HG03280 (cell line): ENCODE results near the gene TRAPPC6A.

Source experiments
- ATAC-seq: cut with Tn5 transposase; IDR thresholded peaks from one replicate; pipeline ENCODE4 v1.9.1; 2021; ENCODE audit warnings: mild to moderate bottlenecking, moderate library complexity; ENCODE audit not compliant: unreplicated experiment

TRAPPC6A gene

DNA sequence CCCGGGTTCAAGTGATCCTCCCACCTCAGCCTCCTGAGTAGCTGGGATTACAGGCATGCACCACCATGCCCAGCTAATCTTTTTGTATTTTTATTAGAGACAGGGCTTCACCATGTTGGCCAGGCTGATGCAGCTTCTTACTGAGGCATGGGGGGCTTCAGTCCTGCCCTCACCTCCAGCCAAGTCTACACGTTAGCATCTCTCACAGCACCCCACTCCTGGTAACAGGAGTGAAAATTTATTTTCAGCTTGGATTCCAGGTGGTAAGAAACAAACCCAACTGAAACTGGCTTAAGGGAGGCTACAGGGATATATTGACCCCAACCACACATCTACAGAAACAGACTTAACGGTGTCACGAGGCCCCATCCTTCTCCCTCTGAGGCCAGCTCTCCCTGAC lies 27.9 kb downstream of the TRAPPC6A start:
- no peak for ATAC-seq

DNA sequence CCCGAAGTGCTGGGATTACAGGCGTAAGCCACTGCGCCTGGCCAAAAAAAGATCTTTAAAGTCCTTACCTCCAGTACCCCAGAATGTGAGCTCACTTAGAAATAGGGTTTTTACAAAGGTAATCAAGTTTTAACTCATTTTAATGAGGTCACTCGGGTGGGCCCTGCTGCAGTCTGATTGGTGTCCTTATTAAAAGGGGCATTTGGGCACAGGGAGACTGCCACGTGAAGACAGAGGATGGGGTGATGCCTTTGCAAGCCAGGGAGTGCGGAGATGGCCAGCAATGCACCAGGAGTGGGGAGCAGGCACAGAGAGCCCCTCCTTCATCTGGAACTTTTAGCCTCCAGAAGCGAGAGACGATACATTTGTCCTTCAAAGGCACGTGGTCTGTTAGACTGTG lies 28.9 kb downstream of the TRAPPC6A start:
- no peak for ATAC-seq

DNA sequence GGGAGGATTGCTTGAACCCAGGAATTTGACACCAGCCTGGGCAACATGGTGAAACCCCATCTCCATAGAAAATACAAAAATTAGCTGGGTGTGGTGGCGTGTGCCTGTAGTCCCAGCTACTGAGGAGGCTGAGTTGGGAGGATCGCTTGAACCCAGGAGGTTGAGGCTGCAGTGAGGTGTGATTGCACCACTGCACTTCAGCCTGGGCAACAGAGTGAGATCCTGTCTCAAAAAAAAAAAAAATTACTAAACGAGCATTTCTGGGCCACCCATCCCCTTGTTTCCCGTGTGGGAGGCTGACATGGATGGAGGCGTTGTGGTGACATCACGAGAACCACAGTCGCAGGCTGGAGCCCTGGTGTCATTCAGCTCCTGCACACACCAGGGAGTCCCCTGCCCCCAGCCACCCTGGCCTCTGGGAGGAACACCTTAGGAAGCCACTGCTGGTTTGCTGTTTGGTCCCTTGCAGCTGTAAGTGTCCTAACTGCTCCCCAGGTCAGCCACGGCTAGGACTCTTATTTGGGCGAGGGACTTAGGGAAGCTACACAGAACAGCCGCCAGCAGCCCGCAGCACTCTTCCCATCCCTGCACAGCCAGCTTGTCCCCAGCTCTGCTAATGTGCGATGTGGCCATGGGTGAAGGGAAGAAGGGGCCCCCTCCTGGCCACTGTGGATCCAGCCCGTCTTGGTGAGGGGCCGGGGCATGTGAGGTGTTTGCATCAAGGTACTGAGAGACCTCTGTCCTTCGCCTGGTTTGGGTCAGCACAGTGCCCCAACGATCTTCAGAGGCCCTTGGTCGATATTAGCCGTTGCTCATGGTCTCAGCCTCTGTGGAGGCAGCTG lies 30.0 kb downstream of the TRAPPC6A start:
- no peak for ATAC-seq

DNA sequence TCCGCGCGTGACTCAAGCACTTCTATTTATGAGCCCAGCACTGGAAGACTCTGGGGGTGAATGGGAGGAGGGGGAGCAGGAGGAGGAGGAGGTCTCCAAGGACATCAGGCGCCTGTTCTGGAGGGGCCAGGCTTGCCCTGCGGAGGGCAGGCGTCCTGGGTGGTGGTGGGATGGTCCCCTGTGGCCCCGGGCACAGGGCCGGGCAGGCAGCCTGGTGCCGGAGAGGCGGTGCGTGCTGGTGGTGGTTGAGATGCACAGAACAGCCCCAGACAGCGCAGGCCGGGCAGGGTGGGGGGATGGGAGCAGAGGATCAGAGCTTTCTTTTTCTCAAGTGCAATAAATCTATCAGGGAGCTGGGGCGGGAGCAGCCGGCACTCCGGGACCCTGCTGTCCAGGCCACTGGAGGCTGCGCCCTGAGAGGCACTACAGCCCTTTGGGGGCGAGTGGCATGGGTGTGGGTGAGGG lies 31.3 kb downstream of the TRAPPC6A start:
- ATAC-seq, result no peak

DNA sequence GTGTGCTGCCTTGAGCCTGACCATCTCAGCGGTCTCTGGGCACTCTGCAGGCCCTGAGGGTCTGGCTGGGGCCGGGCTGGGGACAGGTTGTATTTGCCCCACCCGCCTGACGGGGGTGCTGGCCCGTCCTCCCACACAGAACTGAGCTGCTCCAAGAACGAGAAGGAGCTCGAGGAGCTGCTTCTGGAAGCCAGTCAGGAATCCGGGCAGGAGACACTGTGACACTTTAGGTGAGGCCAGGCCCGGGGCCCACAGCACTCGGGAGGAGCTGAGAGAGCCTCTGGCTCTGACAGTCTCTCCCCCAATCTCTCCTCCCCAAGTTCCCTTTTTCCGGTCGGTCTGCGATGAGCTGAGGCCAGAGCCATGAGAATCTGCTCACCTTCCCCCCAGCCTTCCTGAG lies 31.8 kb downstream of the TRAPPC6A start:
- ATAC-seq, result no peak

DNA sequence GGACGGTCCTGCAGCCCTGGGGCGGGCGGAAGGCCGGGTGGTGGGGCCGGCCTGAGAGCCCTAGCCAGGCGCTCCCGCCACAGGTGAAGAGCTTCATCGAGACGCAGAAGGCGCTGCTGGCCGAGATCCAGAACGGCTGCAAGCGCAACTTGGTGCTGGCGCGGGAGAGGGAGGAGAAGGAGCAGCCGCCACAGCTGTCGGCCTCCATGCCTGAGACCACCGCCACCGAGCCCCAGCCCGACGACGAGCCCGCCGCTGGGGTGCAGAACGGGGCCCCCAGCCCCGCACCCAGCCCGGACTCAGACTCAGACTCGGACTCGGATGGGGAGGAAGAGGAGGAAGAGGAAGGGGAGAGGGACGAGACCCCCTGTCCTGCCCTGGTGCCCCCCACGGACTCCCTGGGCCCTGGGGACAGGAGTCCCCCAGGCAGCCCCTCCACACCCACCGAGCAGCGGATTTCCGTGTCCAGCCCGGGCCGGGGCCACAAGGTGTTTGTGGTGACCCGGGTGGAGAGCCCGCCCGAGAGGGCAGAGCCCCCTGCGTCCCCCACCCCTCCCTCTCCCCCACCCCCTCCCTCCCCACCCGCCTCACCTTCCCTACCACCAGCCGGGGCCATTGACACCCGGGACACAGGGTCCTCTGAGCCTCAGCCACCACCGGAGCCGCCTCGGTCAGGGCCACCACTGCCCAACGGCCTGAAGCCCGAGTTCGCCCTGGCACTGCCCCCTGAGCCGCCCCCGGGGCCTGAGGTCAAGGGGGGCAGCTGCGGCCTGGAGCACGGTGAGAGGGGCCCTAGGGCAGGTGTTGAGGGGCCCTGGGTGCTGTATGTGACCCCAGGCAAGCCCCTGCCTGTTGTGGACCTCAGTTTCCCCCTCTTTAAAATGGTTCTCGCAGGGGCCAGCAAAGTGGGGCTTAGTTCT lies 32.5 kb downstream of the TRAPPC6A start:
- ATAC-seq, result no peak

DNA sequence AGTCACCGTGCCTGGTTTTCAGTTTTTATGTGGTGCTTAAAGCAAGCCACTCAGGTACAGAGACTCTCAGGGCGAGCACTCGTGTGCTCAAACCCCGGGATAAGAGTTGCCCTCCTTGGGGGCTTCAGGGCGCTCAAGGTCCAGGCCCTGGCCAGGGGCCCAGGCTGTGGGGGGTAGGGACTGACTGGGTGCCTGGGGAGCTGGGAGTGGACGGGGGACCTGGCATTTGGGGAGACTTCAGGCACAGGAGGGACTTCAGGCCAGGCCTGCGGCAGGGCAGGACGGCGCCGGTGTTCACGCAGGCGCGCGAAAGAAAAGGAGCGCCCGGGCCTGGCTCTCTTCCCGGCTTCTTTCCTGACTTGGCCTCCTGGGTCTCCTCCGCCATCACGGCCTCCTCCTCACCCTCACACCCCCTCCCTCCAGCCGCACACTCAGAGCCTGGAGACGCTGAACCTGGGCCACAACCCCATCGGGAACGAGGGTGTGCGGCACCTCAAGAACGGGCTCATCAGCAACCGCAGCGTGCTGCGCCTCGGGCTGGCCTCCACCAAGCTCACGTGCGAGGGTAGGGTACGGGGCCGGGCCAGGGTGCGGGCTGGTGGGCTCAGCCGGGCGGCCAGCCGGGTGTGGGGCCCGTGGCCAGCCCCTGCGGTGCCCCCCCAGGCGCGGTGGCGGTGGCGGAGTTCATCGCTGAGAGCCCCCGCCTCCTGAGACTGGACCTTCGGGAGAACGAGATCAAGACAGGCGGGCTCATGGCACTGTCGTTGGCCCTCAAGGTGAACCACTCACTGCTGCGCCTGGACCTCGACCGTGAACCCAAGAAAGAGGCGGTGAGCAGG lies 33.4 kb downstream of the TRAPPC6A start:
- ATAC-seq, result no peak

DNA sequence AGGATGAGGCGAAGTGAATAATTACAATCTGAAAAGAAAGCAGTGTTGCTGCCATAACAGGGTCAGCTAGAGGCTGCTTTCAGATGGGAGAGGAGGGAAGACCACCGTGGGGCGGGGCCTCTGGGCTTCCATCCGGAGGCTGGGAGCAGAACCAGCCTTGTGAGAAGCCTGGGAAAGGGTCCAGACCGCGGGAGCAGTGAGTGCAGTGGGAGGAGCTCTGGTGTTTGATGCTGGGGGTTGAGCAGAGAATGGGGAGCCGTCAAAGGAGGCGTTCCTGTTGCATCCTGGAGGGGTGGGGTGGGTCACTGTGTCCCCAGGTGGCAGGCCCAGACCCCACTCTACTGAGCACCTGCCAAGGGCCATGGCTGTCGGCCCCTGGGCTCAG lies 35.3 kb downstream of the TRAPPC6A start:
- ATAC-seq, result no peak

DNA sequence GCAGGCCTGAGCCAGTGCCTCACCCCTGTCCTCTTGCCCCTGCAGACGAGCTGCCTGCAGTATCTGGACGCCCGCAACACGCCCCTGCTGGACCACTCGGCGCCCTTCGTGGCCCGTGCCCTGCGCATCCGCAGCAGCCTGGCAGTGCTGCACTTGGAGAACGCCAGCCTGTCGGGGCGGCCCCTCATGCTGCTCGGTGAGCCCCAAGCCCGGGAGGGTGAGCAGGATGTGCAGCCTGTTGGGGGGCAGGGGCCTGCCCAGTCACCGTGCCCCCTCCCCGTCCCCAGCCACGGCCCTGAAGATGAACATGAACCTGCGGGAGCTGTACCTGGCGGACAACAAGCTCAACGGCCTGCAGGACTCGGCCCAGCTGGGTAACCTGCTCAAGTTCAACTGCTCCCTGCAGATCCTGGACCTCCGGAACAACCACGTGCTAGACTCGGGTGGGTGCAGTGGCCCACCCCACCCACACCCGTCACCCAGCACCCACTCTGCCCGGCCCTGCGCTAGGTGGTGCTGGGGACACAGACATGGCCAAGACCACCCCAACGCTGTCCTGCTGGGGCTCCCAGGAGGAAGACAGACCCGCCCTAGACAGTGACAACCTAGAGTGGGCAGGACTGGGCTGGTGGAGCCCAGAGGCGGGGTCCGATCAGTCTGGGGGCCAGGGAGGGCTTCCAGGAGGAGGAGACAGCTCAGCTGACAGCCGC lies 35.9 kb downstream of the TRAPPC6A start:
- ATAC-seq, result no peak

DNA sequence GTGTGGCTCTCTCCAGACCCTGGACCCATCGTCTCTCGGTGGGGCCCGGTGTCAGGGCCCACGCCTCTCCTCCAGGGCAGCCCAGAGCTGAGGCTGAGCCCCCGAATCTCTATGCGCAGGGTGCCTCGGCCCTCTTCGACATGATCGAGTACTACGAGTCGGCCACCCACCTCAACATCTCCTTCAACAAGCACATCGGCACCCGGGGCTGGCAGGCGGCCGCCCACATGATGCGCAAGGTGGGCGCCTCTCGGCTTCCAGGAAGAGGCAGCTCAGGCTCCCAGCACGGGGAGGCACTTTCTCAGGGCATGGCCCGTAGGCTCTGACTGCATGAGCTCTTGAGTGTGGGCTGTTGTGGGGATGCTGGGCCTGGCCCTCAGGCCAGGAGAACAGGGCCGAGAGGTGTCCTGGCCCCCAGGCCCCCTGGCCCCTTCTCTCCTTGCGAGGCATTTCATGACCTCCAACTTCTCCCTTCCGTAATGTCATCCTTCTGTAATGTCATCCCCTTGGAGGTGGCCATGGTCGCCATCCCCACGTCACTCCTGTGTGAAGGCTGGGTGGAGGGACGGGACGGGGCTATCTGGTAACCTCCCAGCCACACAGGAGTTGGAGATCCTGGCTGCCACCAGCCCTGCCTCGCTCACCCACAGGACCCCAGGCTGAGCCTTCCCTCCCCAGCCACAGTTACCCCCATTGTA lies 36.7 kb downstream of the TRAPPC6A start:
- no peak for ATAC-seq

DNA sequence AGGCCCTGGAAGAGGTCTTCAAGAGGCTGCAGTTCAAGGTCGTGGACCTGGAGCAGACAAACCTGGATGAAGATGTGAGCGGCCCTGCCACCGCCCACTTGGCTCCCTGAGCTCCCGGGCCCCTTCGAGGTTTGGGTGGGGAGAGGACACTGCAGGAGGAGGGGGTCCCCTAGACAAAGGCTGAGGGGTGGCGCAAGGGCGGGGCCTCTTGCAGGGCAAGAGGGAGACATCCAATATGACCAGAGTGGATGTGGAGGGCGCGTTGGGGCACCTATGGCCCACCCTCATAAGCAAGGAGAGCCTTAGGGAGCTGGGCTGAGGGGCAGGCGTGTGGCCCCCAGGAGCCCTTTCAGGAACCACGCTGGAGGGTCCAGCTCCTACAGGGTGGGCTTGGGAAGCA lies 37.5 kb downstream of the TRAPPC6A start:
- ATAC-seq, result no peak

DNA sequence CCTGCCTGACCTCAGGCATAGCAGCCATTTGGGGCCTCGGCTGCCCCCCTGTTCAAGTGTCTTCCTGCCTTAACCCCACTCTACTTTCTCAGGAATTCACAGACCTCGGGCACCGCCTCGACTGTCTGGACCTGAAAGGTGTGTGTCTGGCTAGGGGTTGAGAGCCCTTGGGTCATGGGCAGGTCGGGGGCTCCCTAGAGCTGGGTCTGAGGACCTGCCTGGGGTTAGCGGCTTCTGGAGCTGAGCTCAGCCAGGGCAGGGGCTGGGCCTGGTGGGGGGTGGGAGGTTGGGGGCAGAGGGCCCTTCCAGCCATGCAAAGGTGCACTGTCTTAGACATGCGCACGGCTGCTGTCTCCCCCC lies 37.9 kb downstream of the TRAPPC6A start:
- no peak for ATAC-seq

DNA sequence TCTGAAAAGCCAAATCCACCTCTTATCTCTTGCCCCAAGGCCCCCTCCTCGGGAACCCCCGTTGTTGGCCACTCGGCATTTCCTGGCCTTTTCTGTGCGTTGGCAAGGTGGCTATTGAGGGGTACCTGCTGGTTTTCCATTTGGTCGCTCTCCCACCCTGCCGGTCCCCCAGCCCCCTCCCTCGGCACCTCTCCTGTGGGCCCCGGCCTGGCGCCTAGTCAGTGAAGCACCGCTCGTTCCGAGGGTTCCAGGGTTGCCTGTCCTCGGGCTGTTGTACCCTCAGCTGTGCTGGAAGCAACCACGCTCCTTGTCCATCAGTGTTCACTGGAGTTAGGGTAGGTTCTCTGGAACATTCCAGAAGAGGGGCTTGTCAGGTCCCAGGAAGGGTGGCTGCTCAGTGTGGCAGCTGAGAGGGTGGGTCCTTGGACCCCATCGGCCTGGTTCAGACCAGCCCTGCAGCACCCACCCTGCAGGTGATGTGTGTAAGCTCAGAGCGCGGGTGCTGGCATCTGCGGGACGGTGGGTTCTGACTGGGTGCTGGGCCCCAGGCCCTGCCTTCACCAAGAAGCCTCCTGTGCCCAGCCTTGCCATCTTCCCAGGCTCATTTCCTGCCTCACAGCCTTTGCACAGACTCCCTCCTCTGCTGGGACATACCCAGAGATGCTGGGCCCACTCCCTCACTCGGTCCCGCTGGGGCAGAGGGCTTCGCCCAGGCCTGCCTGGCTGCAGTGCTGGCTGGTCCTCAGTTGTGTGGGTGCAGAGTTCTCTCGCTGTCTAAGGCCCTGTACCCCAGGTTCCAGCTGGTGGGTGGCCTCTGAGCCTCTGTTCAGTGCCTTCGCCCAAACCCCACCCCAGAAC lies 38.5 kb downstream of the TRAPPC6A start:
- ATAC-seq, result no peak

DNA sequence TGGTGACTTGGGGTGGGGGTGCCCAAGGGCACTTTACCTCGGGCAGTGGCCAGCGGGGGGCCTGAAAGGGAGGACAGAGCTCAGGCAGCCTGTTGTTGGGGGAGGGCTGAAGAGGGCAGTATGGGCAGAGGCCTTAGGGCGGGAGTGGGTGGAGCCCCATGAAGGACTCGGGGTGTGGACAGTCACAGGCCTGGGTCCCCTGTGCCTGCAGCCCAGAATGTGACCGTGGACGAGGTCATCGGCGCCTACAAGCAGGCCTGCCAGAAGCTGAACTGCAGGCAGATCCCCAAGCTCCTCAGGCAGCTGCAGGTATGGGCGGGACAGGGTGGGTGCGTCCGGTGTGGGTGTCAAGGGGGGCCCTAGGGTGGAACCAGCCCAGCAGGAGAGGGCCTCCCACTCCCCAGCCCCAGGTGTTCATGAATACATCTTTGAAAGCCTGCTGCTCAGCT lies 39.7 kb downstream of the TRAPPC6A start:
- ATAC-seq, result no peak

DNA sequence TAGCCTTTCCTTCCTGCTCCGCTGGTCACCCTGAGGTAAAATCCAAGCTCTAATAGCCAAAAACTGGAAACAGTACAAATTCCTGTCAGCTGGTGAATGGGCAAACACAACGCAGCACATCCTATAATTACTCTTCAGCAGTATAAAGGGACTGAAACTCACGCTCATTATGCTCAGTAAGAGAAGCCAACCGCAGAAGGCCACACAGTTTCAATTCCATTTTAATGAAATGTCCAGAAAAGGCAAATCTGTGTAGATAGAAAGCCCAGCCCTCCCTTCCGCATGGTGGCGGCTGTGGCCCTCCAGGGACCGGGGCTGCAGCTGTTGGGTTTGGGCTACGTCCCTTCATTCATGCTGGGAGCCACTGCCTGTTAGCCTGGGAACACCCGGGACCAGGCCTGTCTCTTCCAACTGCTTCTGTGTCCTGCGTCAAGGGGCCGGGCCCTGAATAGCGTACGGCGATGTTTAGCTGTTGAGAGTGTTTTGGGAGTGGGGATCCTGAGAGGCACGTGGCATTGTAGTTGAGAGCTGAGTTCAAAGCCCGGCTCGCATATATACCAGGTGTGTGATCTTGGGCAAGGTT lies 40.8 kb downstream of the TRAPPC6A start:
- peak; percentile 81 for ATAC-seq

DNA sequence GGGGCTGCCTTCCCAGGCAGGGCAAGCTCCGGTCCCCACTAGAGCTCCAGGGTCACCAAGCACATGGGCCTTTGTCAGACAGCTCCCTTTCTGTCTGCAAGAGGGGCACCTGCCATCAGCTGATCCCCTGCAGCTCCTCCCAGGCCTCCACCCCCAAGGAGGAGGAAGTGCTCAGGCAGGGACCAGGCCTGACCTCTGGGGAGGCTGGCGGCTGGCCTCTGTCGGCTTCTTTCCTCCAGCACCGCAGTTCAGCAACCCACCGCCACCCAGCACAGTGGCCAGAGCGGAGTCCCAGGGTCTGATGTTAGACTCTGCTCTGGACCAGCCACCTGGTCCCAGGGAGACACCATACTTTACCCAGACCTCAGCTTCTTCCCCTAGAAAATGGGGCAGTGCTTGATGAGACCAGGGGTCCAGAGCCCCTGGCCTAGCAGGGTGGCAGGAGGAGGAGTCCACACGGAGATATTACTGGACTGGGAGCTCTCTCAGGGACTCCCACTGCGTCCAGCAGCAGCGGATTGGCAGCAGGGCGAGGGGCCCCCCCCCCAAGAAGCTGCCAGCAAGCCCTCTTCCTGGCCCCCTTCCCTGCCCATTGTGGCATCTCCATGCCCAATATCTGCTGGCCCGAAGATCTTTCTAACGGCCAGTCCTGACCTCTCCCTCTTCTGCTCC lies 41.4 kb downstream of the TRAPPC6A start:
- ATAC-seq, result no peak

DNA sequence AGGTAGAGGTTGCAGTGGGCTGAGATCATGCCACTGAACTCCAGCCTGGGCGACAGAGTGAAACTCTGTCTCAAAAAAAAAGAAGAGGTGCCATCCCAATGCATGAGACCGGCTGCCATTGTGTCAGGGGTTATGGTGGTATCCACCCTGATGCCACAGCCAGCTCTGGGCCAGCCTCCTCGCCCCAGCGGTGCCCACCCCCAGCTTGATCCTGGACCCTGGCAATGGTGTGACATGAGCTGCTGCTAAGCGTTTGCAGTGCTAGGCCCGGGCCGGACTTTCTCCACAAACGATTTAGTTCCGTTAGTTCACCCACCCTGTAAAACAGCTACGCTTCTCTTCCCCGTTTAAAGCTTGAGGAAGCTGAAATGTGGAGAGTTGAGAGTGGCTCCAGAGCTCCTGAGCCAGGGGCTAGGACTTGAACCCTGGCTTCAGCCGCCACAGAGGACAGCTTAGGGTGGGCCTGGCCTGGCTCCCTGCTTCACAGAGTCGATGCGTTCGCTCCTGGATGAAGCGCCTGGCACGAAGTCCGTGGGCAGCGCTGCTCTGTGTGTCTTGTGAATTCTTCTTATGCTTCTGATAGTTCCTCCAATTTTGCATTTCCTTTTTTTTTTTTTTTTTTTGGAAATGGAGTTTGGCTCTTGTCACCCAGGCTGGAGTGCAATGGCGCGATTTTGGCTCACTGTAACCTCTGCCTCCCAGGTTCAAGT lies 42.7 kb downstream of the TRAPPC6A start:
- ATAC-seq, result no peak
